LNCAP (cell line): ENCODE data around the gene HAUS3.
A peak's percentile ranks its signal among the peaks of the same experiment; 100 is the strongest.

Source experiments
- TF ChIP-seq, protein P1 (sequence below): fragments of 450-650 bp; IDR thresholded peaks from 2 replicates; pipeline ENCODE4 v1.5.1; 2017; ENCODE audit warnings: mild to moderate bottlenecking

The HAUS3 gene

DNA sequence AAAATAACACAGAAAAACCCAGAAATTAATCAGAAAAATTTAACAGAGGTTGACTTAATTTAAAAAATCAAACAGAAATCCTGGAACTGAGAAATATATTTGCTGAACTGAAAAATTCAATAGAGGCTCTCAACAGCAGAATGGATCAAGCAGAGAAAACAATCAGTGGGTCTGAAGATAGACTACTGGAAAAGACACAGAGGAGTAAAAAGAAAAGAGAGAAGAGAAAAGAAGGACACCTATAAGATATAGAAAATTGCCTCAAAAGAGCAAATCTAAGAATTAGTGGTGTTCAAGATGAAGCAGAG is 55.1 kb downstream of the HAUS3 start:
- TF ChIP-seq, protein P1, sequence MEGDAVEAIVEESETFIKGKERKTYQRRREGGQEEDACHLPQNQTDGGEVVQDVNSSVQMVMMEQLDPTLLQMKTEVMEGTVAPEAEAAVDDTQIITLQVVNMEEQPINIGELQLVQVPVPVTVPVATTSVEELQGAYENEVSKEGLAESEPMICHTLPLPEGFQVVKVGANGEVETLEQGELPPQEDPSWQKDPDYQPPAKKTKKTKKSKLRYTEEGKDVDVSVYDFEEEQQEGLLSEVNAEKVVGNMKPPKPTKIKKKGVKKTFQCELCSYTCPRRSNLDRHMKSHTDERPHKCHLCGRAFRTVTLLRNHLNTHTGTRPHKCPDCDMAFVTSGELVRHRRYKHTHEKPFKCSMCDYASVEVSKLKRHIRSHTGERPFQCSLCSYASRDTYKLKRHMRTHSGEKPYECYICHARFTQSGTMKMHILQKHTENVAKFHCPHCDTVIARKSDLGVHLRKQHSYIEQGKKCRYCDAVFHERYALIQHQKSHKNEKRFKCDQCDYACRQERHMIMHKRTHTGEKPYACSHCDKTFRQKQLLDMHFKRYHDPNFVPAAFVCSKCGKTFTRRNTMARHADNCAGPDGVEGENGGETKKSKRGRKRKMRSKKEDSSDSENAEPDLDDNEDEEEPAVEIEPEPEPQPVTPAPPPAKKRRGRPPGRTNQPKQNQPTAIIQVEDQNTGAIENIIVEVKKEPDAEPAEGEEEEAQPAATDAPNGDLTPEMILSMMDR: no peak

DNA sequence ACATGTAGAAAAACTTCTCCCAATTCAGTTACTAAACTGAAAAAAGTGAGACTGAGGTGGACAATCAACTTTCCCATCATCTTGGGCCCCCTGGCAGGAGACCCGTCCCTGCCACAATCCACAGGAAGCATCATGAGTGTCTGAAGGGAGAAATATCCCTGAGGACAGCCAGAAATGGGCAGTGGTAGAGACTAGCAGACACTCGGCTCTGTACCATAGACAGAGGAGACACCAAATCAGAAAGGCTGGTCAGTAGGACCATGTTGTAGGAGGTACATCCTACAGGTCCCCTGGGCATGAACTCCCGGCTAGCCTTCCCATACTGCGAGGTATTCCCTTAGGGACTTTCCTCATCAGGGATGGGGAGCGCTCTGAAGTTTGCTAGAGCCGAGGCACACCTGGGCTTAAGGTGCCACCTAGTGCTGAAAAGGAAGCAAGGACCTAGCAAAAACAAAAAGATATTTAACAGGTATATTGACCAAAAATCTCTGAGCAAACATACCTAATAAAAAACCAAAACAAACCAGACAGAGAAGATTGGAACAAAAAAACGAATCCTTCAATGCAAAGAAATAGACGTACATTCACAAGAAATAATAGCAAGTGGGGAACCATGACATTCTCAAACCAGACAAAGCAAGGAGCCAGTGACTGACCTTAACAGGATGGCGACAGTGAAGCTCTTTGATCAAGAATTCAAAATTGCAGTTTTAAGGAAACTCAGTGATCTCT is 55.6 kb downstream of the HAUS3 start:
- TF ChIP-seq, protein P1: peak; percentile 77

DNA sequence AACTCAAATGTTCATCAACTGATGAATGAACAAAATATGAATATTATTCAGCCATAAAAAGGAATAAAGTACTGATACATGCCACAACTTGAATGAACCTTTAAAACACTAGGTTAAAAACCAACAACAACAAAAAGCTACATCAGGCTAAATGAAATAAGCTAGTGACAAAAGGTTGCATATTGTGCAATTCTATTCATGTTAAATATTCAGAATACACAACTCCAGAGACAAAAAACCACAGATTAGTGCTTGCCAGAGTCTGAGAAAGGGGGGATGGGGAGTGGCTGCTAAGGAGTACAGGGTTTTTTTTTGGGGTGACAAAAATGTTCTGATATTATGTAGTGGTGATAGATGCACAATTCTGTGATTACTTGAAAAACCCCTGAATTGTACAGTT is 58.5 kb downstream of the HAUS3 start:
- TF ChIP-seq, protein P1: no peak

DNA sequence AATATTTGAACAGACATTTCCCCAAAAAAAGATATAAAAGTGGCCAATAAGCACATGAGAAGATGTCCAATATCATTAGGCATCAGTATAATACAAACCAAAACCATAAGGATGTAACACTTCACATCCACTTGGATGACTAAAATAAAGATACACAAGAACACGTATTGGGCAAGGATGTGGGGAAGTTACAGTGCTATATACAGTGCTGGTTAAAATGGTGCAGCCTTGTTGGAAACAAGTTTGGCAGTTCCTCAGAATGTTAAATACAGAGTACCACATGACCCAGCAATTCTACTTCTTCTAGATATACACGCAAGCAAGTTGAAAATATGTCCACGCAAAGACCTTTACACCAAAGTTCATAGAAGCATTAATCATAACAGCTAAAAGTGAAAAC is 58.9 kb downstream of the HAUS3 start:
- TF ChIP-seq, protein P1: no peak

DNA sequence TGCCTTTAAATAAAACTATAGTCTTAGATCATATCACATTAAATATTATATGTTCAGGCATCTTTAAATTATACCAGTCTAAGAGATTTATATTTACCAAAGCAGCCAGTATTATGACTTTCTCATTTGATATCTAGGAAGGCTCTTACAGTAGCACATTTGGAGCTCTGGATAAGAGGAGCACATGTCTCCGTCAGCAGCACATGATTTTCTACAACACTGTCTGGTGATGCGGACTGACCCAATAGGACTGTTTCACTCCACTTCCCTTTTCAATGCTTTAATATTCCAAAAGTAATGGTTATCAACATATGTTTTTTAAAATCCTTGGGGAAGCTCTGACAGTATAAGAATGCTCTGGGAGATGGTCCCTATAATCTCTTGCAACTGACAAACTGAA is 61.5 kb downstream of the HAUS3 start:
- TF ChIP-seq, protein P1: no peak

DNA sequence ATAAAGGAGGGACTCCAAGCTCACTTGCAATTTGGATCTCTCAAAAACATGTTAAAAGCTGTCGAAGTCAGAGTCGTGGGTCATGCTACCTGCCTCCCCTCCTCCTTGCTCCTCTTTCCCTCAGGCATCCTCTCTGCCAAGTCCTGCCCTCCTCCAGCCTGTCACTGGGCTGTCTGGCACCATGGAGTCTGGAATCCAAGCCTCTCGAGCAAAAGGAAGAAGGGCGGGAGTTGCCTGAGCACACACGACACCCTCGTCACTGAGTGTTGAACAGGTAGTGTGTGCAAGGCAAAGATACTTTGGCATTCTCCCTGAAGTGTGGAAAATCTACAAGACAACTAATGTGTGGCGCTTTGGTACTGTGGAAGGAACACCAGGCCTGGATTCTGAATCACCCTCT is 62.2 kb downstream of the HAUS3 start:
- TF ChIP-seq, protein P1: no peak

DNA sequence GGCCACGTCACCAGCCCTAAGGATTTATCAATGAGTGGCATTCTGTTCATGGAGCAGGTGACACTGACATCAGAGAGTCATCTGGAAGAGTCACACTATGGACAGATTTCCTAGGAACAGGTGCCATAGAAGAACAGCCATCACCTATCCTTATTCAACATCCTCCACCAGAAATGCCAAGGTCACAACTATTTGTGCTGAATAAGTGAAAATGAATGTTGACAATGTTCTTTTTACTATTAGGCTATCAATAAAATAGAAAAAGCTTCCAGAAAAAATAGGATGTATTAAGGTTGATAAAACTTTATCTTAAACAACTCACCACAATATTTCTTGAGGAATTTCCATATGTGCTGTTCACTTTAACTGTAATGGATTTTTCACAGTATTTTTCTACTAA is 62.9 kb downstream of the HAUS3 start:
- TF ChIP-seq, protein P1: no peak
